Fibroblast of skin of back (primary cell): ENCODE data around the gene RGS1.

Experiments used
- DNase-seq: peaks from one replicate; pipeline ENCODE4 v3.0.0-alpha.2; 2013

The RGS1 gene

GRCh38 chr1:192554904-192555303 is 20.7 kb upstream of the RGS1 start:
- no peak for DNase-seq

GRCh38 chr1:192555399-192555798 is 20.2 kb upstream of the RGS1 start:
- DNase-seq: no peak

DNA sequence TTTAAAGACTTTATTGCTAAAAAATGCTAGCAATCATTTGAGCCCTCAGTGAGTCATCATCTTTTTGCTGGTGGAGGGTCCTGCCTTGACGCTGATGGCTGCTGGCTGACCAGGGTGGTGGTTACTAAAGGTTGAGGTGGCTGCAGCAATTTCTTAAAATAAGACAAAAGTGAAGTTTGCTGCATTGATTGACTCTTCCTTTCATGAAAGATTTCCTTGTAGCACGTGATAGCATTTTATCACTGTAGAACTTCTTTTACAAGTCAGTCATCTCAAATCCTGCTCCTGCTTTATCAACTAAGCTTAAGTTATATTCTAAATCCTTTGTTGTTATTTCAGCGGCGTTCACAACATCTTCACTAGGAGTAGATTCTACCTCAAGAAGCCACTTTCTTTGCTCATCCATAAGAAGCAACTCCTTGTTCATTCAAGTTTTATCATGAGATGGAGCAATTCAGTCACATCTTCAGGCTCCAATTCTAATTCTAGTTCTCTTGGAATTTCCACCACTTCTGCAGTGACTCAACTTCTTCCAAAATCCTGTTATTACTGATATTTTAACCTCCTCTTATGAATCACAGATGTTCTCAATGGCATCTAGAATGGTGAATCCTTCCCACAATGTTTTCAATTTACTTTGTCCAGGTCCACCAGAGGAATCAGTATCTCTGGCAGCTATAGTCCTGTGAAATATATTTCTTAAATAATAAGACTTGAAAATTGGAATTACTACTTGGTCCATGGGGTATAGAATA is 17.6 kb upstream of the RGS1 start:
- DNase-seq: peak; percentile 67

DNA sequence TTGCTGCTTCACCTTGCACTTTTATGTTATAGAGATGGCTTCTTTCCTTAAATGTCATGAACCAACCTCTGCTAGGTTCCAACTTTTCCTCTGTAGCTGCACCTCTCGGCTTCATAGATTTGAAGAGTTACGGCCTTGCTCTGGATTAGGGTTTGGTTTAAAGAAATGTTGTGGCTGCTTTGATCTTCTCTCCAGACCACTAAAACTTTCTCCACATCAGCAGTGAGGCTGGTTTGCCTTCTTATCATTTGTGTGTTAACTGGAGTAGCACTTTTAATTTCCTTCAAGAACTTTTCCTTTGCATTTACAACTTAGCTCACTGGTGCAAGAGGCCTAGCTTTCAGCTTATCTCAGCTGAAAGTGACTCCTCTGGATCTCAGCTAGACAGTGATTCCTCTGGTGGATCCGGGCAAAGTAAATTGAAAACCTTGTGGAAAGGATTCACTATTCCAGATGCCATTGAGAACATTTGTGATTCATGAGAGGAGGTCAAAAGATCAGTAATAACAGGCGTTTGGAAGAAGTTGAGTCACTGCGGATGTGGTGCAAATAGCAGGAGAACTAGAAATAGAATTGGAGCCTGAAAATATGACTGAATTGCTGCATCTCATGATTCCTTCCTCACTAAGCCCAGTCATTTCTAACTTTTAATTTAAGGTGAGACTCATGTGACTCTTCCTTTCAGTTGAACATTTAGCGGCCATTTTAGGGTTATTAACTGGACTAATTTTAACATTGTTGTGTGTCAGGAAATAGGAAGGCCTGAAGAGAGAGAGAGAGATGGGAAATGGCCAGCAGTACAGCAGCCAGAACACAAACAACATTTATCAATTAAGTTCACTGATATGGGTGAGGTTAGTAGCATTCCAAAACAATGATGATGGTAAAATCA is 16.2 kb upstream of the RGS1 start:
- DNase-seq: peak; percentile 94

GRCh38 chr1:192561301-192561700 is 14.3 kb upstream of the RGS1 start:
- DNase-seq: no peak

DNA sequence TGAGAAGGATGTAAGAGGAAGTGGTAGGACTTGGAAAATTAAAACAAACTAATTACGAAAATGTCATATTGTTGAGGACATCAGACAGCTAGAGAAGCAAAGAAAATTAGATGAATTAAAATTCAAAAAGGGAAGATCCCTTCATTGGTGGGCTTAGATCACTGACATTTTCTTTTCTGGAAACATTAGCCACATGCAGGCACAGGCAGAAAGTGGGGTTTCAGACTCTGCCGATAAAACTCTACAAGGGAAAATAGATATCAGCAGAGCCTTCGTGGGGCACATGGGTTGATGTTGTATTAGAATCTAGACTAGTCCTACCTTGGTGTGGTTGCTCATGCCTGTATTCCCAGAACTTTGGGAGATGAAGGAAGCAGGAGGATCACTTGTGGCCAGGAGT is 12.4 kb upstream of the RGS1 start:
- no peak for DNase-seq

DNA sequence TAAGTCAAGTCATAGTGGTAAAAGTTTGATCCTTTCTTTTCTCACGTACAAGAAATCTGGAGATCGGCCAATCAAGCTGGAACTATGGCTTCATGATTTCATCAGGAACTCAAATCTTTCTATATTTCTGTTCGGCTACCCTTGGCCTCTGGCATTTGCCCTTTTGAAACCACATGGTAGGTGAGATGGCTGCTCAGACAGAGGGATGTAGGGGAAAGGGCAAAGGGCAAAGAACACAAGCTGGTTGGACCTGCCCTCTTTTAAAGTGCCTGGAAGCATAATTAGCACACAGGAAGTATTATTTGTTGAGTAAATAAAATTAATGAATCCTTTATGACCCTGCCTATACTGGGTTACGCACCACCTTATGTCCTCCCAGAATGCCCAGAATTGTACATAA is 11.5 kb upstream of the RGS1 start:
- no peak for DNase-seq

DNA sequence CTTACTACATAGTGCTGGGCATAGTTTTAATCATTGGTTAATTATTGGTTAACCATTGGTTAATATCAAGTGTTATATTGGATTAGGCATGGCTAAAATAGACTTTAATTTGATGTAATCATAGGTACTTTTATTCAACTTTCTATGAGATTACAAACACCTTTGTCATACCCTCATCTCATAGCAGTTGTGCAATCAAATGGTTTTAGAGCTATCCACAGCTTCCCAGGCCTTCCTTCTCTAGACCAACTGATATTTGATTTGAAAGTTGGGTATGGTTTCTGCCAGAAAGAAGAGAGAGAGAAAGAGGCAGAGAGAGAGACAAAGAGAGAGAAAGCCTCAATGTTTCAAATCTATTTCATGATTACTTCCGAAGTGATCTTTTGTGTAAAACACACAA is 9.6 kb upstream of the RGS1 start:
- no peak for DNase-seq

DNA sequence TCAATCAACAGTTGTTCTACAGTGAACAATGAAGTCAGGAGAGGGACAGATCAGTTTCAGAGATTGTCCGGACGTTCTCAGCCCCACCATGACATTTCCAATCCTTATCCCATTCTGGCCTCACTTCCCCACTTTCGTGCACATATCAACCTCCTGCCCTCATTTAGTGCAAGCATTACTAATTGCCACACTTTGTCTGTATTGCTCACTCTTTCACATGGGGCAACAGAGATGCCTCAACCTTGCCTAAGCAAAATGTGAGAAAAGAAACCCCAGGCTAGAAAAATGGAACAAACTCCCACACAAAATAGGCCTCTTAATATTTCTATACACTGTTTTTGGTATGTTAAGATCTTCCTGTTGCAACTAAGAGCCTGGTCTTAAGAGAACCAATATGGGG is 8.9 kb upstream of the RGS1 start:
- no peak for DNase-seq

GRCh38 chr1:192568063-192568462 is 7.5 kb upstream of the RGS1 start:
- DNase-seq: no peak

- DNase-seq: no peak
Measured at GRCh38 chr1:192571668-192572067, 3.9 kb upstream of the RGS1 start.

DNA sequence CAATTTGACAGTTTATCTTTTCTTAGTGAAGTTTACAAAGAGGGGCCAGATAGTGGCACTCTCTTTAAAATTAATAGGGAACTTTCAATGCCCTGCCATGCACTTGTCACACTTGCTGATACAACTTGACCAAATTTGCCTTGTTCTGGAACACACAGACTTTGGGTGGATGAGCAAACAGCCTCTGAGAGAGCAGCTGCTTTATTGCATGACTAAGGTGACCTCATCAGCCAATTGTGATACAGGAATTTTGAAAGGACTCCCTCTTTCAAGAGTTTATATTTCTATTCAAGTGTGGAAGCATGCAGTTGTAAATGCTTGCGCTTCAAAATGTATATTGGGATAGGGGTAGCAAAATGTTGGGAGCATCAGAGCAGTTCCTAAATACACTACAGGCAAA is 2.1 kb upstream of the RGS1 start:
- peak; percentile 20 for DNase-seq

DNA sequence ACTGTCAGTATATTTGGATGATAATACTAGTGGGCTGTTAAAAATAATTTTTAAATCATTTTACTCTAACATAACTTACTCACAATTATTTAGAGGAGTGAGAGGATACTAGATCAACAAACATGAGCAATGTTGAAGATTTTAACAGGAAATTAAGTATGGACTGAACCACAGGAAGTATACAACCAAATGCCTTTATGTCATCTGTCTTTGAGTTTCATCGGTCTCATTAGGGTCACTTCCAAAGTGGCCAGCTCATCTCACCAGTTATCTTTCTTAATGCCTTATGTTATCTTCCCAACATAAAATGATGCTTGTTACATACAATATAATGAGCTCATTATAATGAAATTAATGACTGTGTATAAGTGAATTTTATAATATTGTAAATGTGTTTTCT is 1.5 kb upstream of the RGS1 start:
- DNase-seq: no peak

DNA sequence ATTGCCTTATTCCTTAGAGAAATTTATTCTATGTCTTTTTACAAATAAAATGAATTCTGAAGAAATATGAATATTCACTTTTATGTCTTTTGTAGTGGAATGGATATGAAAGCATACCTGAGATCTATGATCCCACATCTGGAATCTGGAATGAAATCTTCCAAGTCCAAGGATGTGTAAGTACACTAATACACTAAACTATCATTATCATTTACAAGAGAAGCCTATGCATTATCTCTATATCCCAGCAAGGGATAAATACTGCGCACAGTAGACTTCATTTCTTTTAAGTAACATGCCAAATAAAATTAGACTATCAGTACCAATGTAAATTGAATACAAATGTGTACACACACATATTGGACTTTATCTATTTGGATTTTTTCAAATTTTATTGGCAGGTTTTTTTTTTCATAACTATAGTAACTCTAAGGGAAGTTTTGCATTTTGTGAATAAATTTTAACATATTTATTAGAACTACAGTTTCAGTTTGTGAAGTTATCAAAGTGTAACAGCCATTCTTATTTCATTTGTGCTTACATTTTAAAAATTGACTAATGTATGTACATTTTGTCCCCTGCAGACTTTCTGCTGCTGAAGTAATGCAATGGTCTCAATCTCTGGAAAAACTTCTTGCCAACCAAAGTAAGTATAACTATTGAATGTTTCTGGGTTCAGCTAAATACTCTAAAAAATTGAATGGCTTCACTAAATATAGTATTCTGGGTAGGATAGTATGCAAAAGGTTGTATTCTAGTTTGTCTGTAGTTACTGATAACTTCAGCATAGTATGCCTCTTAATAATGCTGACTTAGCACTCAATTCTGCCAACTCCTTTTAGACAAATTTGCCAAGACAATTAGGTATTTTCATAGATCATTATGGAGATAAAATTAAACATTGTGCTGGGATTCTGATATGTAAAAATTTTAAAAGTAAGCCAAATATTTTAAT is 894 bp downstream of the RGS1 start:
- DNase-seq: no peak

DNA sequence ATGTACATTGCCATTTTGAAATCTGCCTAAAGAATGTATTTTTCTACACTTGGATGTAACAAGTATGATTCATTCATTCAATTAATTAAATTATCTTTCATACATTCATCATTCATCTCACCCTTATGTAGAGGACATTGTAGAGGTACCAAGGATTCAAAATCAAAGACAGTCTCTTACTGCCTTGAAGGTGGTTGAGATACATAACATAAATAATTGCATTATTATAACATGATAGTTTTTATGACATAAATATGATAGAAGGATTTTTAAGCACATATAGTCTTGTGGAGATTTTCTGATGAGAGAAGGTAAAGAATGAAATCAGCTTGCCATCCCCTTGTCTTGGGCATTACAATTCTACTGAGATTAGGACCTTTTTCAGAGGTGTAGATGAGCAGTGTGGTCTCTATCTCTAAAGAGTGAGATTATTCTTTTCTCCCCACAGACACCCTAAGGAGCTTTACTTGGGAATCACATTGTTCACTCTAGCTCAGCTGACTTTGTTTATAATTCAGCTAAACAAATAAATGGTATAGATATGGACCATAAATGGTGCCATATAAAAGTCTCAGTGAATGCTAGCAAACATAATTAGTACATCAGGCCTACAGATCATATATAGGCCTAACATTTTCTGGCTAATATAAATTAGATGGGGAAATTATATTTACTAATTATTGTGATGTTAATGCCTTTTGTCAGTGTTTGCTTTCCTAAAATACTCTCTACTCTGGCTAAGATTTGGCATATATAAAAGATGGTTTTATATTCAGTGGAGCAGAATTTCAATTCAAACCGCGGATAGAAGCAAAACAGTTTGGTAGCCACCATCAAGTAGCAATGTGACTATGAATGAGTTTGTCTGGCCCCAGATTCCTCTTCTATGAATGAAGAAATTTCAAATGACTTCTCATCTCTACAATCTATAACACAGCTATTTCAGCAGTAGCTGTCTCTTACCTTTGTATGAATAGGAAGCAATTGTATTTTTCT is 1.9 kb downstream of the RGS1 start:
- no peak for DNase-seq

- no peak for DNase-seq
Measured at GRCh38 chr1:192578144-192578909, 2.8 kb downstream of the RGS1 start.

GRCh38 chr1:192579010-192579738 is 3.6 kb downstream of the RGS1 start:
- DNase-seq: peak; percentile 32

- DNase-seq: peak; percentile 59
Measured at GRCh38 chr1:192580351-192580962, 4.9 kb downstream of the RGS1 start.

DNA sequence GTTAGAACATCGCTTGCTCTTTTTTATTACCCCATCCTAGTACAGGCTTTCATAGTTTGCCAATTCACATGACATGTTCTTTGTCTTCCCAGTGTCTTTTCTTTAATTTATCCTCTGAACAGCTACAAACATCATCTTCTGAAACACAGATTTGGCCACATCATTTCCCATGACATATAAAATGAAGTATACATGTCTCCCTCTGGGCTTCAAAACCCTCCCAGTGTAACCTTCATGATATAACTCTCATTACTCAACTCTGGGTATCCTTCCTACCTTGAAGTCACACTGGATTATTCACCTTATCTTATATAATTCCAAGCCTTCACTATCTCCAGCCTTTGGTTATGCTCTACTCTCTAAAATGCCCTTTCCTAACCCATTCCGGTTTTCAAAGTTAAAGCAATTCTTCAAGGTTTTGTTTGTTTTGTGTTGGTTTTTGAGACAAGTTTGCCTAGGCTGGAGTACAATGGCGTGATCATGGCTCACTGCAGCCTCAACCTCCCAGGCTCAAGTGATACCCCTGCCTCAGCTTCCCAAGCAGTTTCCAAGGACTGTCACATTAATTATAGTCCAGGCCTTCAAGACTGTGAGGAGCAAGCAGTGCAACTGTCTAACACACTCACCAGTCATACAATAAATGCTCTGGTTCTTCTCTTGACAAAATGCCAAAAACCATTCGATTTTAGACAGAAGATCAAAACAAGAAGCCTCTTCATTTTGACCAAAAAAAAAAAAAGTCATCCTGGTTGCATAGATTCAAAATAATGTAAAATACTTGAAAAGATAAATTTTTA is 5.8 kb downstream of the RGS1 start:
- DNase-seq: no peak
